ENCODE data around the gene SLC35B2. TPM values are rescaled to one million over a fixed set of nuclear protein-coding genes. Genes with fewer than 3 reads are reported as not detected.
A peak's percentile ranks its signal among the peaks of the same experiment; 100 is the strongest.

Gene SLC35B2
- total and polyA plus RNA-seq, 9 of the 15 experiments (the other 6 are each of a cell fraction or from before 2014, with no cell fraction given), result 14.5 to 59.1 (median 47.1) TPM

GRCh38 chr6:44265007-44265721 lies 7.8 kb upstream of the SLC35B2 start, which contains the start of gene NFKBIE (continued):
- TF ChIP-seq DDX20 (tag; IDR thresholded peaks at IDR 0.05; ENCODE audit: low read depth), result no peak
- TF ChIP-seq, protein P1, sequence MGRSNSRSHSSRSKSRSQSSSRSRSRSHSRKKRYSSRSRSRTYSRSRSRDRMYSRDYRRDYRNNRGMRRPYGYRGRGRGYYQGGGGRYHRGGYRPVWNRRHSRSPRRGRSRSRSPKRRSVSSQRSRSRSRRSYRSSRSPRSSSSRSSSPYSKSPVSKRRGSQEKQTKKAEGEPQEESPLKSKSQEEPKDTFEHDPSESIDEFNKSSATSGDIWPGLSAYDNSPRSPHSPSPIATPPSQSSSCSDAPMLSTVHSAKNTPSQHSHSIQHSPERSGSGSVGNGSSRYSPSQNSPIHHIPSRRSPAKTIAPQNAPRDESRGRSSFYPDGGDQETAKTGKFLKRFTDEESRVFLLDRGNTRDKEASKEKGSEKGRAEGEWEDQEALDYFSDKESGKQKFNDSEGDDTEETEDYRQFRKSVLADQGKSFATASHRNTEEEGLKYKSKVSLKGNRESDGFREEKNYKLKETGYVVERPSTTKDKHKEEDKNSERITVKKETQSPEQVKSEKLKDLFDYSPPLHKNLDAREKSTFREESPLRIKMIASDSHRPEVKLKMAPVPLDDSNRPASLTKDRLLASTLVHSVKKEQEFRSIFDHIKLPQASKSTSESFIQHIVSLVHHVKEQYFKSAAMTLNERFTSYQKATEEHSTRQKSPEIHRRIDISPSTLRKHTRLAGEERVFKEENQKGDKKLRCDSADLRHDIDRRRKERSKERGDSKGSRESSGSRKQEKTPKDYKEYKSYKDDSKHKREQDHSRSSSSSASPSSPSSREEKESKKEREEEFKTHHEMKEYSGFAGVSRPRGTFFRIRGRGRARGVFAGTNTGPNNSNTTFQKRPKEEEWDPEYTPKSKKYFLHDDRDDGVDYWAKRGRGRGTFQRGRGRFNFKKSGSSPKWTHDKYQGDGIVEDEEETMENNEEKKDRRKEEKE (IDR thresholded peaks at IDR 0.05; ENCODE audit: borderline replicate concordance in 1 of 2, control insufficient read depth in 1 of 2, low read depth in 2 of 2, low read length in 1 of 2), result no peak
- TF ChIP-seq ZNF384 (IDR thresholded peaks at IDR 0.05; ENCODE audit: low read depth, low read length), result no peak
- TF ChIP-seq MAZ (CRISPR knock-in tag; conservative IDR thresholded peaks at IDR 0.05 in 1 of 2, IDR thresholded peaks at IDR 0.05 in 1 of 2), result peak; percentile 69 to 75
- no peak for TF ChIP-seq CSDE1 (IDR thresholded peaks at IDR 0.05)
- TF ChIP-seq FOSL1 (tag; conservative IDR thresholded peaks at IDR 0.05), result no peak
- no peak for TF ChIP-seq NCOA6 (IDR thresholded peaks at IDR 0.05)
- TF ChIP-seq MIER1 (IDR thresholded peaks at IDR 0.05; ENCODE audit: low read depth), result no peak
- TF ChIP-seq, protein P2, sequence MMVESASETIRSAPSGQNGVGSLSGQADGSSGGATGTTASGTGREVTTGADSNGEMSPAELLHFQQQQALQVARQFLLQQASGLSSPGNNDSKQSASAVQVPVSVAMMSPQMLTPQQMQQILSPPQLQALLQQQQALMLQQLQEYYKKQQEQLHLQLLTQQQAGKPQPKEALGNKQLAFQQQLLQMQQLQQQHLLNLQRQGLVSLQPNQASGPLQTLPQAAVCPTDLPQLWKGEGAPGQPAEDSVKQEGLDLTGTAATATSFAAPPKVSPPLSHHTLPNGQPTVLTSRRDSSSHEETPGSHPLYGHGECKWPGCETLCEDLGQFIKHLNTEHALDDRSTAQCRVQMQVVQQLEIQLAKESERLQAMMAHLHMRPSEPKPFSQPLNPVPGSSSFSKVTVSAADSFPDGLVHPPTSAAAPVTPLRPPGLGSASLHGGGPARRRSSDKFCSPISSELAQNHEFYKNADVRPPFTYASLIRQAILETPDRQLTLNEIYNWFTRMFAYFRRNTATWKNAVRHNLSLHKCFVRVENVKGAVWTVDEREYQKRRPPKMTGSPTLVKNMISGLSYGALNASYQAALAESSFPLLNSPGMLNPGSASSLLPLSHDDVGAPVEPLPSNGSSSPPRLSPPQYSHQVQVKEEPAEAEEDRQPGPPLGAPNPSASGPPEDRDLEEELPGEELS (CRISPR knock-in tag; IDR thresholded peaks at IDR 0.05; ENCODE audit: borderline replicate concordance), result no peak; the same call in 1 of the 2 replicates
- TF ChIP-seq NFXL1 (CRISPR knock-in tag; IDR thresholded peaks at IDR 0.05), result no peak
- no peak for TF ChIP-seq CEBPB (tag; IDR thresholded peaks at IDR 0.05)
- no peak for TF ChIP-seq ZFP30 (CRISPR knock-in tag; IDR thresholded peaks at IDR 0.05; ENCODE audit: borderline replicate concordance)
- peak; percentile 54; the same call in 1 of the 2 replicates for TF ChIP-seq L3MBTL2 (IDR thresholded peaks at IDR 0.05)
- TF ChIP-seq THRA (IDR thresholded peaks at IDR 0.05), result no peak
- TF ChIP-seq SIX5 (IDR thresholded peaks at IDR 0.05; ENCODE audit: borderline replicate concordance in 1 of 2, insufficient read depth in 1 of 2, low read depth in 1 of 2, low read length in 2 of 2), result no peak
- TF ChIP-seq, protein P3, sequence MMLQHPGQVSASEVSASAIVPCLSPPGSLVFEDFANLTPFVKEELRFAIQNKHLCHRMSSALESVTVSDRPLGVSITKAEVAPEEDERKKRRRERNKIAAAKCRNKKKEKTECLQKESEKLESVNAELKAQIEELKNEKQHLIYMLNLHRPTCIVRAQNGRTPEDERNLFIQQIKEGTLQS (IDR thresholded peaks at IDR 0.05), result no peak
- TF ChIP-seq, protein P3 (CRISPR knock-in tag; conservative IDR thresholded peaks at IDR 0.05), result no peak
- TF ChIP-seq IRF2 (CRISPR knock-in tag; IDR thresholded peaks at IDR 0.05), result no peak
- no peak for TF ChIP-seq TEAD2 (tag; IDR thresholded peaks at IDR 0.05)

Data from K562 (cell line).